ENCODE results near the gene SMURF2.
A peak's percentile ranks its signal among the peaks of the same experiment; 100 is the strongest.

SMURF2 gene

GRCh38 chr17:64661976-64662773 is at the start of gene SMURF2:
Gene SMURF2, minus strand, starts transcription at chr17:64662307. Its CDS starts 427 bp downstream, at chr17:64661880.
- Mint-ChIP-seq H3K4me1 (peaks cover 37% of the 10 kb centered on the region), H3K27me3 (no peaks in the 10 kb centered on the region), H3K9me3 (no peaks in the 10 kb centered on the region), H3K4me3 (peak within 1 kb of the TSS; percentile 97), H3K27ac (peak within 1 kb of the TSS; percentile 96), H3K36me3 (no peaks in the 10 kb centered on the region)

- Mint-ChIP-seq H3K4me1 (peaks cover 69% of the 10 kb centered on the region), H3K36me3 (no peaks in the 10 kb centered on the region), H3K9me3 (no peaks in the 10 kb centered on the region), H3K27ac (peak overlapping the region; percentile 85), H3K4me3 (peak overlapping the region; percentile 44), H3K27me3 (no peaks in the 10 kb centered on the region)
These were observed 47.4 kb upstream of the SMURF2 start for GRCh38 chr17:64709481-64709880.

GRCh38 chr17:64707050-64707591 is 45.0 kb upstream of the SMURF2 start:
- no peak overlapping the region for H3K27ac Mint-ChIP-seq
- no peaks in the 10 kb centered on the region for H3K27me3 Mint-ChIP-seq
- no peaks in the 10 kb centered on the region for H3K36me3 Mint-ChIP-seq
- peaks cover 46% of the 10 kb centered on the region for H3K4me1 Mint-ChIP-seq
- no peaks in the 10 kb centered on the region for H3K9me3 Mint-ChIP-seq
- no peak overlapping the region for H3K4me3 Mint-ChIP-seq

- no peaks in the 10 kb centered on the region for H3K27me3 Mint-ChIP-seq
- H3K9me3 Mint-ChIP-seq = no peaks in the 10 kb centered on the region
- peaks cover 41% of the 10 kb centered on the region for H3K4me1 Mint-ChIP-seq
- no peak overlapping the region for H3K27ac Mint-ChIP-seq
- H3K4me3 Mint-ChIP-seq = no peak overlapping the region
- H3K36me3 Mint-ChIP-seq = no peaks in the 10 kb centered on the region
These were observed 44.3 kb upstream of the SMURF2 start for GRCh38 chr17:64706224-64707049.

- H3K36me3 Mint-ChIP-seq = no peaks in the 10 kb centered on the region
These were observed 40.7 kb upstream of the SMURF2 start for GRCh38 chr17:64702815-64703214.

GRCh38 chr17:64698725-64699124 is 36.6 kb upstream of the SMURF2 start:
- Mint-ChIP-seq H3K27ac (no peak overlapping the region), H3K9me3 (no peaks in the 10 kb centered on the region), H3K27me3 (no peaks in the 10 kb centered on the region), H3K4me1 (no peaks in the 10 kb centered on the region), H3K4me3 (no peak overlapping the region), H3K36me3 (no peaks in the 10 kb centered on the region)

More at GRCh38 chr17:64702815-64703214, 40.7 kb upstream of the SMURF2 start:
- Mint-ChIP-seq H3K27ac (no peak overlapping the region), H3K9me3 (no peaks in the 10 kb centered on the region), H3K27me3 (no peaks in the 10 kb centered on the region), H3K4me1 (peaks cover 14% of the 10 kb centered on the region), H3K4me3 (no peak overlapping the region)

- Mint-ChIP-seq H3K27me3 (no peaks in the 10 kb centered on the region), H3K27ac (no peak overlapping the region), H3K36me3 (no peaks in the 10 kb centered on the region), H3K4me1 (no peaks in the 10 kb centered on the region), H3K9me3 (no peaks in the 10 kb centered on the region), H3K4me3 (no peak overlapping the region)
These were observed 32.1 kb upstream of the SMURF2 start for GRCh38 chr17:64694207-64694606.

- Mint-ChIP-seq H3K27me3 (no peaks in the 10 kb centered on the region), H3K4me1 (no peaks in the 10 kb centered on the region), H3K9me3 (no peaks in the 10 kb centered on the region), H3K4me3 (no peak overlapping the region), H3K27ac (no peak overlapping the region), H3K36me3 (no peaks in the 10 kb centered on the region)
These were observed 30.1 kb upstream of the SMURF2 start for GRCh38 chr17:64692187-64692586.

- Mint-ChIP-seq H3K9me3 (no peaks in the 10 kb centered on the region), H3K27me3 (no peaks in the 10 kb centered on the region), H3K36me3 (no peaks in the 10 kb centered on the region), H3K4me1 (no peaks in the 10 kb centered on the region), H3K4me3 (no peak overlapping the region), H3K27ac (no peak overlapping the region)
These were observed 27.0 kb upstream of the SMURF2 start for GRCh38 chr17:64689106-64689505.

GRCh38 chr17:64688481-64688880 is 26.4 kb upstream of the SMURF2 start:
- Mint-ChIP-seq H3K4me1 (no peaks in the 10 kb centered on the region), H3K9me3 (no peaks in the 10 kb centered on the region), H3K27me3 (no peaks in the 10 kb centered on the region), H3K36me3 (no peaks in the 10 kb centered on the region), H3K4me3 (no peak overlapping the region), H3K27ac (no peak overlapping the region)

- no peak overlapping the region for H3K27ac Mint-ChIP-seq
- H3K4me3 Mint-ChIP-seq = no peak overlapping the region
- H3K9me3 Mint-ChIP-seq = no peaks in the 10 kb centered on the region
- H3K27me3 Mint-ChIP-seq = no peaks in the 10 kb centered on the region
- H3K36me3 Mint-ChIP-seq = no peaks in the 10 kb centered on the region
- H3K4me1 Mint-ChIP-seq = no peaks in the 10 kb centered on the region
These were observed 25.9 kb upstream of the SMURF2 start for GRCh38 chr17:64687961-64688360.

- no peak overlapping the region for H3K4me3 Mint-ChIP-seq
- no peak overlapping the region for H3K27ac Mint-ChIP-seq
- no peaks in the 10 kb centered on the region for H3K9me3 Mint-ChIP-seq
- no peaks in the 10 kb centered on the region for H3K36me3 Mint-ChIP-seq
- no peaks in the 10 kb centered on the region for H3K27me3 Mint-ChIP-seq
- no peaks in the 10 kb centered on the region for H3K4me1 Mint-ChIP-seq
These were observed 25.3 kb upstream of the SMURF2 start for GRCh38 chr17:64687376-64687775.

GRCh38 chr17:64686705-64687104 is 24.6 kb upstream of the SMURF2 start:
- no peaks in the 10 kb centered on the region for H3K27me3 Mint-ChIP-seq
- H3K4me3 Mint-ChIP-seq = no peak overlapping the region
- H3K36me3 Mint-ChIP-seq = no peaks in the 10 kb centered on the region
- no peaks in the 10 kb centered on the region for H3K9me3 Mint-ChIP-seq
- no peaks in the 10 kb centered on the region for H3K4me1 Mint-ChIP-seq
- no peak overlapping the region for H3K27ac Mint-ChIP-seq

- H3K4me3 Mint-ChIP-seq = no peak overlapping the region
- no peaks in the 10 kb centered on the region for H3K4me1 Mint-ChIP-seq
- no peaks in the 10 kb centered on the region for H3K36me3 Mint-ChIP-seq
- no peak overlapping the region for H3K27ac Mint-ChIP-seq
- no peaks in the 10 kb centered on the region for H3K27me3 Mint-ChIP-seq
- no peaks in the 10 kb centered on the region for H3K9me3 Mint-ChIP-seq
These were observed 23.6 kb upstream of the SMURF2 start for GRCh38 chr17:64685705-64686104.

GRCh38 chr17:64683796-64684195 is 21.7 kb upstream of the SMURF2 start:
- H3K4me1 Mint-ChIP-seq = no peaks in the 10 kb centered on the region
- H3K27ac Mint-ChIP-seq = no peak overlapping the region
- H3K4me3 Mint-ChIP-seq = no peak overlapping the region
- H3K27me3 Mint-ChIP-seq = no peaks in the 10 kb centered on the region
- no peaks in the 10 kb centered on the region for H3K9me3 Mint-ChIP-seq
- H3K36me3 Mint-ChIP-seq = no peaks in the 10 kb centered on the region
